H1 (cell line): ENCODE measurements around the gene MRAP2. TPM values are rescaled to one million over a fixed set of nuclear protein-coding genes. Genes with fewer than 3 reads are reported as not detected.

Experiments
- ATF3 ChIP-seq: IDR thresholded peaks from 2 replicates; pipeline ENCODE4 v1.6.1; 2011; ENCODE audit warnings: low read depth, mild to moderate bottlenecking, low read length; ENCODE audit not compliant: insufficient read depth
- BRCA1 ChIP-seq: IDR thresholded peaks from 2 replicates; pipeline ENCODE4 v1.6.1; 2012; ENCODE audit warnings: low read depth, low read length, improper control_type of control experiment
- CHD7 ChIP-seq: fragments of 300-600 bp; sonication (generic); IDR thresholded peaks from 2 replicates; pipeline ENCODE4 v1.7.1; 2012; ENCODE audit warnings: low read length, moderate library complexity, mild to moderate bottlenecking, inconsistent platforms; ENCODE audit not compliant: insufficient replicate concordance
- EP300 ChIP-seq, 2 experiments: IDR thresholded peaks; 1 replicate in 1 of 2; 2 replicates in 1 of 2; pipeline ENCODE4 v1.6.1; 2011 to 2012; ENCODE audit warnings: low read depth in 2 of 2, low read length in 2 of 2, mild to moderate bottlenecking in 2 of 2, borderline replicate concordance in 1 of 2, inconsistent platforms in 1 of 2, moderate library complexity in 1 of 2
- HDAC2 ChIP-seq, 2 experiments: fragments of 300-600 bp in 1 of 2; sonication (generic) in 1 of 2; IDR thresholded peaks; 2 replicates each; pipeline ENCODE4 v1.6.1; 2011 to 2012; ENCODE audit warnings: low read depth in 2 of 2, low read length in 2 of 2, mild to moderate bottlenecking in 2 of 2, moderate library complexity in 2 of 2, borderline replicate concordance in 1 of 2, inconsistent platforms in 1 of 2
- RNF2 ChIP-seq: fragments of 200-900, 300-1000 bp; sonication (generic); IDR thresholded peaks from 2 replicates; pipeline ENCODE4 v1.7.1; 2016; ENCODE audit warnings: borderline replicate concordance, low read depth, mild to moderate bottlenecking, antibody characterized with exemption, low read length; ENCODE audit not compliant: poor library complexity, severe bottlenecking; ENCODE audit errors: missing control alignments
- SP2 ChIP-seq: IDR thresholded peaks from 2 replicates; pipeline ENCODE4 v1.6.1; 2012; ENCODE audit warnings: mild to moderate bottlenecking, low read length, inconsistent platforms
- polyA plus RNA-seq, 7 experiments: library from polyadenylated mRNA; depleted of rRNA in 3 of 7; stranded (reverse) in 5 of 7; unstranded in 2 of 7; fragments of >200 nt in 5 of 7; fragments of 200-250 nt in 2 of 7; gene quantifications; 1 replicate in 5 of 7; 2 replicates in 1 of 7; 4 replicates in 1 of 7; pipeline versions ENCODE4 v1.2.1 to v1.2.3, GENCODE V29; 2011 to 2013; ENCODE audit warnings: missing spikeins in 2 of 7, mixed read lengths in 2 of 7
- total RNA-seq: library from RNA; stranded (reverse); fragmentation: NEBNext Ultra II Directional; extraction: Animal tissue kit (Norgen Biotek cat#: 25700); gene quantifications from 2 replicates; pipeline ENCODE4 v1.2.1, GENCODE V29; 2021

MRAP2 gene
- total and polyA plus RNA-seq, 2 of the 8 experiments (the other 6 are each of a cell fraction or from before 2014, with no cell fraction given), result 5.0 to 11.0 TPM

- TF ChIP-seq CHD7, result no peak
- TF ChIP-seq HDAC2 (IDR thresholded peaks at IDR 0.05; ENCODE audit: borderline replicate concordance in 1 of 2, low read depth in 2 of 2, low read length in 2 of 2), result no peak
- no peak for TF ChIP-seq EP300 (IDR thresholded peaks at IDR 0.05; ENCODE audit: borderline replicate concordance in 1 of 2, low read depth in 2 of 2, low read length in 2 of 2)
- no peak for TF ChIP-seq SP2
- TF ChIP-seq RNF2, result no peak
- TF ChIP-seq ATF3, result no peak
- no peak for TF ChIP-seq BRCA1
These were observed 60.2 kb downstream of the MRAP2 start (continued) for GRCh38 chr6:84093441-84094435.
